ENCODE measurements around the gene LY6G6C. TPM values are rescaled to one million over a fixed set of nuclear protein-coding genes. Genes with fewer than 3 reads are reported as not detected.
A peak's percentile ranks its signal among the peaks of the same experiment; 100 is the strongest.

Gene LY6G6C
- total RNA-seq, 2 donors from 2014 or later, result not detected

- H3K4me3 ChIP-seq, result no peak overlapping the region
- TF ChIP-seq POLR2A (IDR thresholded peaks at IDR 0.05), result no peak
- H3K27ac ChIP-seq, result peak overlapping the region in 3 of 4 donors; percentile 79 to 93 (median 87)
- ATAC-seq (no peak), DNase-seq (no peak)
- H3K9me3 ChIP-seq, result no peaks in the 10 kb centered on the region
- peaks cover 9 to 12% of the 10 kb centered on the region in 2 donors for H3K36me3 ChIP-seq (replicated peaks in 1 of 2; ENCODE audit: insufficient read depth in 1 of 2, low read depth in 2 of 2)
- no peaks in the 10 kb centered on the region for H3K27me3 ChIP-seq
- WGBS, 2 donors, result 71% methylated on average over 33 to 41 of the region's 41 CpGs
- intact Hi-C loops (cut with DNase I), result no loop called here
- H3K4me1 ChIP-seq, result peaks cover 27% of the 10 kb centered on the region
Observed at GRCh38 chr6:31727717-31728671, 6.4 kb upstream of the LY6G6C start.

- H3K4me1 ChIP-seq, result peaks cover 27% of the 10 kb centered on the region
- ATAC-seq, result no peak
- 64 to 85% methylated on average over 7 of the region's 7 CpGs for WGBS, 2 donors
- H3K4me3 ChIP-seq, result no peak overlapping the region
- no peaks in the 10 kb centered on the region for H3K27me3 ChIP-seq
- TF ChIP-seq, protein P1, sequence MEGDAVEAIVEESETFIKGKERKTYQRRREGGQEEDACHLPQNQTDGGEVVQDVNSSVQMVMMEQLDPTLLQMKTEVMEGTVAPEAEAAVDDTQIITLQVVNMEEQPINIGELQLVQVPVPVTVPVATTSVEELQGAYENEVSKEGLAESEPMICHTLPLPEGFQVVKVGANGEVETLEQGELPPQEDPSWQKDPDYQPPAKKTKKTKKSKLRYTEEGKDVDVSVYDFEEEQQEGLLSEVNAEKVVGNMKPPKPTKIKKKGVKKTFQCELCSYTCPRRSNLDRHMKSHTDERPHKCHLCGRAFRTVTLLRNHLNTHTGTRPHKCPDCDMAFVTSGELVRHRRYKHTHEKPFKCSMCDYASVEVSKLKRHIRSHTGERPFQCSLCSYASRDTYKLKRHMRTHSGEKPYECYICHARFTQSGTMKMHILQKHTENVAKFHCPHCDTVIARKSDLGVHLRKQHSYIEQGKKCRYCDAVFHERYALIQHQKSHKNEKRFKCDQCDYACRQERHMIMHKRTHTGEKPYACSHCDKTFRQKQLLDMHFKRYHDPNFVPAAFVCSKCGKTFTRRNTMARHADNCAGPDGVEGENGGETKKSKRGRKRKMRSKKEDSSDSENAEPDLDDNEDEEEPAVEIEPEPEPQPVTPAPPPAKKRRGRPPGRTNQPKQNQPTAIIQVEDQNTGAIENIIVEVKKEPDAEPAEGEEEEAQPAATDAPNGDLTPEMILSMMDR (IDR thresholded peaks at IDR 0.05), result no peak
- TF ChIP-seq POLR2A (IDR thresholded peaks at IDR 0.05), result no peak
- peak overlapping the region in 1 of 4 donors; percentile 93 for H3K27ac ChIP-seq
- intact Hi-C loops (cut with DNase I), result no loop called here
- peaks cover 2 to 8% of the 10 kb centered on the region in 2 donors for H3K36me3 ChIP-seq (replicated peaks in 1 of 2; ENCODE audit: insufficient read depth in 1 of 2, low read depth in 2 of 2)
- no peaks in the 10 kb centered on the region for H3K9me3 ChIP-seq
- DNase-seq, result peak in 1 of 4 donors; percentile 53
Observed at GRCh38 chr6:31727034-31727716, 5.6 kb upstream of the LY6G6C start.

DNA sequence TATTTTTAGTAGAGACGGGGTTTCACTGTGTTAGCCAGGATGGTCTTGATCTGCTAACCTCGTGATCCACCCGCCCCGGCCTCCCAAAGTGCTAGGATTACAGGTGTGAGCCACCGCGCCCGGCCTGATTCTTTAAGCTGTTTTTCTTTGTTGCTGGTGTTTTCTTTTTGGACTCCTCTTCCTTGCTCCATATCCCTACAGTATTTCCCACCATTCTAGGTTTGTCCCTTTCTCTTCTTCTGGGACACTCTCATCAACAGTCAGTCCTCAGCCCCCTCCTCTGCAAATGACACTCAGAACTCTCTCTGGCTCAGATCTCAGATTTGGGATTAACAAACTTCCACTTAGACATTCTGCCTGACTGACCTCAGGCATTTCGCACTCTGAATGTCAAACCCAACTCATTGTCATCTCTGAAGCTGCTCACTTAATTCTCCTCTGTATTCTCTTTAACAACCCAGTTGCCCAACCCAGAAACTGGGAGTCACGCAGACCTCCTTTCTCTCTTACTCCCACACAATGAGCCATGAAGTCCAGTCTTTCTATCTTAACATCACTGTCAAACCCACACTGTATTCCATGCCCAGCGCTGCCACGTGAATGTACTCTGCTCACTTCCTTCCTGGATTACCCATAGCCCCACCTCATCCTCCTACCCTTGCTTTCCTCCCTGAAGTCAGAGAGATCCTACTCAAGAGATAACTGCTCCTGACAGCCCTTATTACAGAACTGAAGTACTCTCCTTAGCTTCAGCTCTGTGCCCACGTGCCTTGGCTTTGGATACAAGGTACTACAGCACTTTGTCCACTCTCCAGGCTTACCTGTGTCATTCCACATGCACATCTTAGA lies 4.2 kb upstream of the LY6G6C start:
- H3K27me3 ChIP-seq, result no peaks in the 10 kb centered on the region
- WGBS, 2 donors, result 75 to 82% methylated on average over 12 of the region's 12 CpGs
- no peaks in the 10 kb centered on the region for H3K9me3 ChIP-seq
- H3K4me1 ChIP-seq, result peaks cover 27% of the 10 kb centered on the region
- TF ChIP-seq, protein P1 (IDR thresholded peaks at IDR 0.05), result no peak
- TF ChIP-seq POLR2A (IDR thresholded peaks at IDR 0.05), result no peak
- intact Hi-C loops (cut with DNase I), result no loop called here
- H3K27ac ChIP-seq, result no peak overlapping the region
- DNase-seq, result peak in 1 of 4 donors; percentile 25
- no peak for ATAC-seq
- no peaks in the 10 kb centered on the region for H3K36me3 ChIP-seq (replicated peaks in 1 of 2; ENCODE audit: insufficient read depth in 1 of 2, low read depth in 2 of 2)
- H3K4me3 ChIP-seq, result no peak overlapping the region

- H3K36me3 ChIP-seq (replicated peaks in 1 of 2; ENCODE audit: insufficient read depth in 1 of 2, low read depth in 2 of 2), result no peaks in the 10 kb centered on the region
- TF ChIP-seq, protein P1 (IDR thresholded peaks at IDR 0.05), result no peak
- no peak for TF ChIP-seq POLR2A (IDR thresholded peaks at IDR 0.05)
- intact Hi-C loops (cut with DNase I), result no loop called here
- H3K27ac ChIP-seq, result no peak overlapping the region
- no peak for DNase-seq
- no peaks in the 10 kb centered on the region for H3K27me3 ChIP-seq
- H3K9me3 ChIP-seq, result no peaks in the 10 kb centered on the region
- no peak overlapping the region for H3K4me3 ChIP-seq
- H3K4me1 ChIP-seq, result peaks cover 11% of the 10 kb centered on the region
- 76% methylated on average over 15 to 16 of the region's 25 CpGs for WGBS, 2 donors
- no peak for ATAC-seq
Observed at GRCh38 chr6:31723980-31724691, 2.6 kb upstream of the LY6G6C start.
